Esophagus muscularis mucosa (tissue), 4 donors: ENCODE data around the gene MTUS2. TPM values are rescaled to one million over a fixed set of nuclear protein-coding genes. Genes with fewer than 3 reads are reported as not detected.
A peak's percentile ranks its signal among the peaks of the same experiment; 100 is the strongest.

Experiments
- DNase-seq: peaks from one replicate; pipeline ENCODE4 v3.0.0-alpha.2; 2017; ENCODE audit errors: extremely low spot score
- H3K27ac ChIP-seq, 4 donors: fragments of 200-600 bp; sonication (generic); replicated peaks in 1 of 4; 1 replicate in 3 of 4; 2 replicates in 1 of 4; pipeline ENCODE4 v1.5.1; 2016 to 2019; ENCODE audit warnings: mild to moderate bottlenecking in 1 of 4
- H3K27me3 ChIP-seq, 4 donors: fragments of 200-600 bp; sonication (generic); one replicate each; pipeline versions ENCODE4 v1.5.1 to v1.6.0; 2016 to 2019
- H3K36me3 ChIP-seq, 4 donors: fragments of 200-600 bp; sonication (generic); one replicate each; pipeline ENCODE4 v1.5.1; 2016 to 2019
- H3K4me1 ChIP-seq, 4 donors: fragments of 200-600 bp; sonication (generic); one replicate each; pipeline ENCODE4 v1.5.1; 2016 to 2019
- H3K4me3 ChIP-seq, 4 donors: fragments of 200-600 bp; sonication (generic); 1 replicate in 2 of 4; 2 replicates in 2 of 4; pipeline ENCODE4 v1.5.1; 2016 to 2019; ENCODE audit warnings: mild to moderate bottlenecking in 4 of 4, moderate library complexity in 1 of 4
- H3K9me3 ChIP-seq, 4 donors: fragments of 200-600 bp; sonication (generic); 1 replicate in 3 of 4; 2 replicates in 1 of 4; pipeline ENCODE4 v1.5.1; 2016 to 2019
- EP300 ChIP-seq: sonication (generic); formaldehyde crosslinking; IDR thresholded peaks from one replicate; pipeline ENCODE4 v1.6.1; 2017; ENCODE audit warnings: antibody characterized with exemption
- POLR2A ChIP-seq: fragments of 450-650 bp; IDR thresholded peaks from one replicate; pipeline ENCODE4 v1.6.1; 2017; ENCODE audit warnings: antibody characterized with exemption, moderate library complexity, mild to moderate bottlenecking, low read depth
- POLR2AphosphoS5 ChIP-seq, 2 donors: sonication (generic); formaldehyde crosslinking; IDR thresholded peaks; one replicate each; pipeline ENCODE4 v1.6.1; 2017; ENCODE audit warnings: antibody characterized with exemption in 2 of 2
- WGBS: methylation state at CpG from one replicate; pipeline ENCODE4 v1.1.5; 2018; 5-methylcytosine and 5-hydroxymethylcytosine counted together
- intact Hi-C: fragments of 100-400 bp; cut with DNase I; formaldehyde crosslinking; loops from one replicate; pipeline ENCODE4 v1.15.1; 2023
- total RNA-seq, 4 donors: library from RNA; depleted of rRNA; stranded (reverse); fragments of >200 nt; gene quantifications; one replicate each; pipeline versions ENCODE4 v1.1.0 to v1.2.1, GENCODE V29; 2016
- TF ChIP-seq, protein P1 (sequence below), 3 experiments: fragments of 200-600 bp in 2 of 3; fragments of 450-650 bp in 1 of 3; sonication (generic) in 2 of 3; IDR thresholded peaks; one replicate each; pipeline ENCODE4 v1.5.1; 2017 to 2019; ENCODE audit warnings: antibody characterized with exemption in 3 of 3, mild to moderate bottlenecking in 2 of 3, moderate library complexity in 1 of 3

Gene MTUS2
- total RNA-seq, 4 donors from 2014 or later, result 7.1 to 46.2 (median 12.8) TPM

DNA sequence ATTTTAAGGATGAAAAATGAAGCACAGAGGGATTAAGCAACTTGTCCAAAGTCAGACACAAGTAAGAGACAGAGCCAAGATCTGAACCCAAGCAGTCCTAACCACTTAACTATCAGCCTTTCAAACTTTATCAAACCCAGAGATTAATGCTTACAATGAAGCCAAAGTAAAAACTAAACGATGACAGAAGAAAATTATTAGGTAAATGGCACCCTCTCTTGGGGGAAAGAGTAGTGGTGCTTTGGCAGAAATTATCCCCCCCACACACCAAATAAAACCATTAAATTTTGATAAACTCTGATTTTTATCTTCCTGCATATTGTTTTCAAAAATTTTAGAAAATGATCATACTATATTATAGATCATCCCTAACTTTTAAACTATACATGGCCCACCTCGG lies 446.1 kb downstream of the MTUS2 start:
- Histone ChIP-seq H3K36me3 (no peaks in the 10 kb centered on the region), H3K4me1 (peaks cover 0 to 6% (median 0%) of the 10 kb centered on the region in 4 donors), H3K27ac (no peak overlapping the region), H3K4me3 (no peak overlapping the region), H3K9me3 (no peaks in the 10 kb centered on the region), H3K27me3 (no peaks in the 10 kb centered on the region)
- WGBS, result 57% methylated on average over 2 of the region's 2 CpGs
- no peak for TF ChIP-seq POLR2AphosphoS5 (IDR thresholded peaks at IDR 0.05)
- TF ChIP-seq POLR2A, result no peak
- TF ChIP-seq EP300, result no peak
- TF ChIP-seq, protein P1, sequence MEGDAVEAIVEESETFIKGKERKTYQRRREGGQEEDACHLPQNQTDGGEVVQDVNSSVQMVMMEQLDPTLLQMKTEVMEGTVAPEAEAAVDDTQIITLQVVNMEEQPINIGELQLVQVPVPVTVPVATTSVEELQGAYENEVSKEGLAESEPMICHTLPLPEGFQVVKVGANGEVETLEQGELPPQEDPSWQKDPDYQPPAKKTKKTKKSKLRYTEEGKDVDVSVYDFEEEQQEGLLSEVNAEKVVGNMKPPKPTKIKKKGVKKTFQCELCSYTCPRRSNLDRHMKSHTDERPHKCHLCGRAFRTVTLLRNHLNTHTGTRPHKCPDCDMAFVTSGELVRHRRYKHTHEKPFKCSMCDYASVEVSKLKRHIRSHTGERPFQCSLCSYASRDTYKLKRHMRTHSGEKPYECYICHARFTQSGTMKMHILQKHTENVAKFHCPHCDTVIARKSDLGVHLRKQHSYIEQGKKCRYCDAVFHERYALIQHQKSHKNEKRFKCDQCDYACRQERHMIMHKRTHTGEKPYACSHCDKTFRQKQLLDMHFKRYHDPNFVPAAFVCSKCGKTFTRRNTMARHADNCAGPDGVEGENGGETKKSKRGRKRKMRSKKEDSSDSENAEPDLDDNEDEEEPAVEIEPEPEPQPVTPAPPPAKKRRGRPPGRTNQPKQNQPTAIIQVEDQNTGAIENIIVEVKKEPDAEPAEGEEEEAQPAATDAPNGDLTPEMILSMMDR (IDR thresholded peaks at IDR 0.05), result peak in 2 of 3 experiments; percentile 14 to 26
- no peak for DNase-seq
- intact Hi-C loops, result no loop called here

DNA sequence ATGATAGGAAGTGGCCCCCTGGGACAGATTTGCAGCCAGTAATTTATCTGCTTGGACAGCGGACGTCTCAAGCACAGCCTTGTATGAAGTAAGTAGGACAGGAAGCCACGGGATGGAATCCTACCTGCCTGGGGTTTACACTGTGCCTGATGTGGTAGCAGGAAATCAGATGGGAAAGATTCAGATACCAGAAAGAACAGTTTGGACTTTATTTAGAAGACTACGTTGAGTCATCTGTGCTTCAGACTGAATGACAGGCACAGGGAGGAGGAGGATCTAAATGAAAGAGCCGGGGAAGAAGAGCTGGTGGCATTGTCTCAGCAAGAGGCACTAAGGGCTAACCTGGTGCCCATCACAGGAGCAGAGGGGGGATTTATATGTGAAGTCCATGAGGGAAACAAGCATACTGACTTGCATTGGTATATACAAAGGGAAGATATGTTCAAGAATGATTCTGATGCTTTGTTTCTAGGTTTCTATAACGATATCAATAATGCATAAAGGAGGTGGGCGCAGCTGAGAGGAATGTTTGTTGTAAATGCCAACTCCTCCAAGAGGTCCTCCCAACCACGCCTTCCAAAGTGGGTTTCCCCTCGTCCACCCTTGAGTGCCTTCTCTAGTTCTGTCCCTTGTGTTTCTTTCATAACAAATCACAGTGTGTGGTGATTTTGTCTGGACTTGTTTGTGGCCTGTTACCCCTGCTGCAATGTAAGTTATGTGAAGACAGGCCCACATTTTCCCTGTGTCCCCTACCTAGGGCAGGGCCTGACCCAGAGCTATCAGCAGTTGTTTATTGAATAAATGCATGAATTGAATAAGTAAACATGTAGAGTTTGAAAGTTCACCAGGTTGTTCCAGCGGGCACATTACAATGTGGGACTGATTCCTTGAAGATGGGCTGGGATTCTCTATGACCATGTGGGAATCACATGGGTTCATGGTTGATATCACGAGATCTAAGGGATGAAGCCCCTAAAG lies 446.9 kb downstream of the MTUS2 start:
- no peak overlapping the region for H3K4me3 ChIP-seq
- H3K27me3 ChIP-seq, result no peaks in the 10 kb centered on the region
- no peak overlapping the region for H3K27ac ChIP-seq
- H3K9me3 ChIP-seq, result no peaks in the 10 kb centered on the region
- 80% methylated on average over 11 of the region's 11 CpGs for WGBS
- H3K36me3 ChIP-seq, result no peaks in the 10 kb centered on the region
- DNase-seq, result no peak
- intact Hi-C loops, result no loop called here
- TF ChIP-seq EP300 (no peak), POLR2AphosphoS5 (IDR thresholded peaks at IDR 0.05) (no peak), POLR2A (no peak)
- TF ChIP-seq, protein P1 (IDR thresholded peaks at IDR 0.05), result no peak
- H3K4me1 ChIP-seq, result peaks cover 0 to 6% (median 0%) of the 10 kb centered on the region in 4 donors

DNA sequence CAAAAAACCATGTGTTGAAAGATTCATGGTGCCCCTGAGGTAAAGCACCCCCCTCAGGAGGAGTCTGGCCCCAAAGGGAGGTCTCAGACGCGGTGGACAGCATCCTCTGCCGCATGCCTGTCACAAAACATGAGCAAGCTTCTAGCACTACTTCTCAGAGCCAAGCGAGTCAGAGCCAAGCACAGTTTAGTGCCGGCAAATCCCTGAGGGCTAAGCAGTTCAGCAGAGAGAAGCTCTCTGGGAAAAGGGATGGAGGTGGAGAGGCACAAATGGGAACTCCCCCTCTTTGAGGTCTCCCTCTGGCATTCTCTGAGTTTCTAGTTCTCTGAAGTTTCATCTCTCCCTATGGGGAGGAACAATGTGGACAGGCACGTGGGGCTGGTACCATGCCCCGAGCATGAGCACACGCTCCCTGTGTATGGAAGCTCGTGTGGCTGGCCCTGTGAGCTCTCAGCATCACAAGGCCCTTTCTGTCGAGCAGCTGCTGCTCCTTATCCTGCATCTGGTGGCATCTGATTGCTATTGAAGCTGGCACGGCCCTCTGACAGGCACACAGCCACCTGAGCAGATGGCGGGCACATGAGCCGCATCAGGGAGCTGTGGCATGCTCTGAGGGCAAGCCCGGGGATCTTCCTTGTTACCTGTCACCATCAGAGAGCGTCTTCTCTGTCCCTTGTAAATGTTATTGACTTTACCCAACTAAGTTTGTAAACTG lies 450.3 kb downstream of the MTUS2 start:
- intact Hi-C loops, result no loop called here

DNA sequence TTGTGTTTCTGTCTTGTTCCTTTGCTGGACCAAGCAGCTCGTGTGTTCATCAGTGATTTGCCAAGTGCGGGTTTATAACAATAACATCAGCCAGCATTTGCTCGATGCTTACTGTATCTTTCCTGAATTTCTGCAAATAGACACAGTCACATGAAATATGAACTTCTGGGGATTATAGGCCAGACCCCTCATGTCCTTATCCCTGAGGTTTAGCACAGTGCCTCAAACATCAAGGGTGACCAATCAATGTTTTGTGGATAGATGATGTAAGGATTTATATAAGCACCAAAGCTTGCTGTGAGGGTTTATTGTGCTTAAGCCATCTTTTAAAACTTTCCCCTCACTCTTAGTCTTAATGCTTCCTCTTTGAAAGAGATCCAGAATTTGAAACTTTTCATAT lies 451.5 kb downstream of the MTUS2 start:
- no peaks in the 10 kb centered on the region for H3K36me3 ChIP-seq
- intact Hi-C loops, result no loop called here
- no peak overlapping the region for H3K4me3 ChIP-seq
- TF ChIP-seq POLR2AphosphoS5 (IDR thresholded peaks at IDR 0.05) (no peak), POLR2A (no peak), EP300 (no peak)
- TF ChIP-seq, protein P1 (IDR thresholded peaks at IDR 0.05), result no peak
- H3K27ac ChIP-seq, result no peak overlapping the region
- H3K27me3 ChIP-seq, result no peaks in the 10 kb centered on the region
- H3K4me1 ChIP-seq, result no peaks in the 10 kb centered on the region
- no peaks in the 10 kb centered on the region for H3K9me3 ChIP-seq
- 44% methylated on average over 3 of the region's 3 CpGs for WGBS
- DNase-seq, result no peak

More for the DNA sequence above, 450.3 kb downstream of the MTUS2 start:
- TF ChIP-seq POLR2A (no peak), EP300 (no peak), POLR2AphosphoS5 (IDR thresholded peaks at IDR 0.05) (no peak)
- TF ChIP-seq, protein P1 (IDR thresholded peaks at IDR 0.05), result no peak
- Histone ChIP-seq H3K27ac (no peak overlapping the region), H3K36me3 (no peaks in the 10 kb centered on the region), H3K4me3 (no peak overlapping the region), H3K27me3 (no peaks in the 10 kb centered on the region), H3K9me3 (no peaks in the 10 kb centered on the region), H3K4me1 (no peaks in the 10 kb centered on the region)
- WGBS, result 93% methylated on average over 15 of the region's 15 CpGs
- no peak for DNase-seq
